ENCODE data around the gene FBXO10.

DNA sequence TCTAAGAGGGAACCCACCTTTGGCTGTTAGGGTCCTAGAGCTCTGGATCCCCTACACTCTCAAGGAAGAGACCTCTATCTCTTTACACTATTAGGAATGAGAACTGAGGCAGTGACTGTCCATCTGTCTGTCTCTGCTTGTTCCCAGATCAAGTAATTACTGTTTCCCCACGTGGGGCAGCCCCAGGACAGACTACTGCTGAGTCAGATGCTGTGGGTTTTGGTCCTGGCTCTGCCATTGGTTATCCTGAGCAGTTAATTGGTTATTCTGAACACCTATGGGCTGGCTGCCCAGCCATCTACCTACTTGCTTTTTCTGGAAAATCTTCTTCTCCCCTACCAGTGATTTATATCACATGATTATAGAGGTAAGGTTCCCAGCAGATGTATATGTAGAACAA lies 33.3 kb downstream of the FBXO10 start:
- TF ChIP-seq, protein P1, sequence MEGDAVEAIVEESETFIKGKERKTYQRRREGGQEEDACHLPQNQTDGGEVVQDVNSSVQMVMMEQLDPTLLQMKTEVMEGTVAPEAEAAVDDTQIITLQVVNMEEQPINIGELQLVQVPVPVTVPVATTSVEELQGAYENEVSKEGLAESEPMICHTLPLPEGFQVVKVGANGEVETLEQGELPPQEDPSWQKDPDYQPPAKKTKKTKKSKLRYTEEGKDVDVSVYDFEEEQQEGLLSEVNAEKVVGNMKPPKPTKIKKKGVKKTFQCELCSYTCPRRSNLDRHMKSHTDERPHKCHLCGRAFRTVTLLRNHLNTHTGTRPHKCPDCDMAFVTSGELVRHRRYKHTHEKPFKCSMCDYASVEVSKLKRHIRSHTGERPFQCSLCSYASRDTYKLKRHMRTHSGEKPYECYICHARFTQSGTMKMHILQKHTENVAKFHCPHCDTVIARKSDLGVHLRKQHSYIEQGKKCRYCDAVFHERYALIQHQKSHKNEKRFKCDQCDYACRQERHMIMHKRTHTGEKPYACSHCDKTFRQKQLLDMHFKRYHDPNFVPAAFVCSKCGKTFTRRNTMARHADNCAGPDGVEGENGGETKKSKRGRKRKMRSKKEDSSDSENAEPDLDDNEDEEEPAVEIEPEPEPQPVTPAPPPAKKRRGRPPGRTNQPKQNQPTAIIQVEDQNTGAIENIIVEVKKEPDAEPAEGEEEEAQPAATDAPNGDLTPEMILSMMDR (IDR thresholded peaks at IDR 0.05; ENCODE audit: insufficient read depth, low read length) = no peak
- TF ChIP-seq POLR2AphosphoS5 (IDR thresholded peaks at IDR 0.05; ENCODE audit: low read depth) (no peak), SPI1 (IDR thresholded peaks at IDR 0.05; ENCODE audit: borderline replicate concordance, low read depth) (no peak), GABPA (IDR thresholded peaks at IDR 0.05; ENCODE audit: low read depth) (no peak)
- TF ChIP-seq, protein P2, sequence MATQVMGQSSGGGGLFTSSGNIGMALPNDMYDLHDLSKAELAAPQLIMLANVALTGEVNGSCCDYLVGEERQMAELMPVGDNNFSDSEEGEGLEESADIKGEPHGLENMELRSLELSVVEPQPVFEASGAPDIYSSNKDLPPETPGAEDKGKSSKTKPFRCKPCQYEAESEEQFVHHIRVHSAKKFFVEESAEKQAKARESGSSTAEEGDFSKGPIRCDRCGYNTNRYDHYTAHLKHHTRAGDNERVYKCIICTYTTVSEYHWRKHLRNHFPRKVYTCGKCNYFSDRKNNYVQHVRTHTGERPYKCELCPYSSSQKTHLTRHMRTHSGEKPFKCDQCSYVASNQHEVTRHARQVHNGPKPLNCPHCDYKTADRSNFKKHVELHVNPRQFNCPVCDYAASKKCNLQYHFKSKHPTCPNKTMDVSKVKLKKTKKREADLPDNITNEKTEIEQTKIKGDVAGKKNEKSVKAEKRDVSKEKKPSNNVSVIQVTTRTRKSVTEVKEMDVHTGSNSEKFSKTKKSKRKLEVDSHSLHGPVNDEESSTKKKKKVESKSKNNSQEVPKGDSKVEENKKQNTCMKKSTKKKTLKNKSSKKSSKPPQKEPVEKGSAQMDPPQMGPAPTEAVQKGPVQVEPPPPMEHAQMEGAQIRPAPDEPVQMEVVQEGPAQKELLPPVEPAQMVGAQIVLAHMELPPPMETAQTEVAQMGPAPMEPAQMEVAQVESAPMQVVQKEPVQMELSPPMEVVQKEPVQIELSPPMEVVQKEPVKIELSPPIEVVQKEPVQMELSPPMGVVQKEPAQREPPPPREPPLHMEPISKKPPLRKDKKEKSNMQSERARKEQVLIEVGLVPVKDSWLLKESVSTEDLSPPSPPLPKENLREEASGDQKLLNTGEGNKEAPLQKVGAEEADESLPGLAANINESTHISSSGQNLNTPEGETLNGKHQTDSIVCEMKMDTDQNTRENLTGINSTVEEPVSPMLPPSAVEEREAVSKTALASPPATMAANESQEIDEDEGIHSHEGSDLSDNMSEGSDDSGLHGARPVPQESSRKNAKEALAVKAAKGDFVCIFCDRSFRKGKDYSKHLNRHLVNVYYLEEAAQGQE (IDR thresholded peaks at IDR 0.05; ENCODE audit: insufficient replicate concordance, low read depth) = no peak
